ENCODE measurements around the gene BST2. TPM values are rescaled to one million over a fixed set of nuclear protein-coding genes. Genes with fewer than 3 reads are reported as not detected.
A peak's percentile ranks its signal among the peaks of the same experiment; 100 is the strongest.

BST2 gene
- total and polyA plus RNA-seq, 9 of the 15 experiments (the other 6 are each of a cell fraction or from before 2014, with no cell fraction given) = 11.2 to 232 (median 151) TPM

GRCh38 chr19:17448131-17448967, 42.9 kb upstream of the BST2 start, which contains the start of gene TMEM221 (continued):
- TF ChIP-seq DEAF1 (CRISPR knock-in tag; IDR thresholded peaks at IDR 0.05) = peak; percentile 17; the same call in 1 of the 2 replicates
- no peak for TF ChIP-seq PHF20 (IDR thresholded peaks at IDR 0.05; ENCODE audit: partially characterized antibody)
- peak in 1 of 2 experiments; percentile 41; a peak in 1 of 4 replicates for TF ChIP-seq MNT (conservative IDR thresholded peaks at IDR 0.05)
- no peak for TF ChIP-seq BHLHE40 (IDR thresholded peaks at IDR 0.05; ENCODE audit: low read length)
- TF ChIP-seq CHAMP1 (IDR thresholded peaks at IDR 0.05) = no peak
- no peak for TF ChIP-seq ZNF436 (CRISPR knock-in tag; IDR thresholded peaks at IDR 0.05)
- peak; percentile 34; the same call in 1 of the 2 replicates for TF ChIP-seq EGR1 (conservative IDR thresholded peaks at IDR 0.05)
- TF ChIP-seq BRF2 (IDR thresholded peaks at IDR 0.05; ENCODE audit: borderline replicate concordance, insufficient read depth, insufficient read length) = no peak
- TF ChIP-seq POU5F1 (IDR thresholded peaks at IDR 0.05; ENCODE audit: borderline replicate concordance, low read depth, low read length, partially characterized antibody) = no peak
- no peak for TF ChIP-seq SMARCA4 (IDR thresholded peaks at IDR 0.05)
- no peak for TF ChIP-seq DMBX1 (CRISPR knock-in tag; IDR thresholded peaks at IDR 0.05; ENCODE audit: borderline replicate concordance)
- TF ChIP-seq THRA (IDR thresholded peaks at IDR 0.05) = no peak
- no peak for TF ChIP-seq ZBED1 (IDR thresholded peaks at IDR 0.05)
- TF ChIP-seq E2F5 (CRISPR knock-in tag; IDR thresholded peaks at IDR 0.05) = no peak
